Activated CD8-positive, alpha-beta T cell treated with anti-CD3 and anti-CD28 coated beads for 36 hours (primary cell): Measurements from ENCODE around the gene CENPB. TPM values are rescaled to one million over a fixed set of nuclear protein-coding genes. Genes with fewer than 3 reads are reported as not detected.

ENCODE experiments used
- ATAC-seq: fragments of 200-7000 bp; cut with Tn5 transposase; one replicate; pipeline ENCODE4 v1.10.0; 2021; ENCODE audit warnings: mild to moderate bottlenecking, moderate library complexity
- CTCF ChIA-PET: fragments of 350-600 bp; sonication (Branson Sonifier 250); formaldehyde crosslinking; loops from one replicate; lab custom pipeline; 2021; ENCODE audit warnings: antibody characterized with exemption; lab: Charles Lee
- POLR2A ChIA-PET: fragments of 350-600 bp; sonication (Branson Sonifier 250); formaldehyde crosslinking; loops from one replicate; lab custom pipeline; 2021; ENCODE audit warnings: antibody characterized with exemption; lab: Charles Lee
- DNase-seq: peaks from one replicate; pipeline ENCODE4 v3.0.0-alpha.2; 2020
- H3K27ac Mint-ChIP-seq: one replicate; pipeline ENCODE4 v1.8.0; 2021; ENCODE audit warnings: mild to moderate bottlenecking, mixed read lengths
- H3K27me3 Mint-ChIP-seq: one replicate; pipeline ENCODE4 v1.8.0; 2021; ENCODE audit warnings: mixed read lengths
- H3K36me3 Mint-ChIP-seq: one replicate; pipeline ENCODE4 v1.8.0; 2021; ENCODE audit warnings: low read depth, mixed read lengths
- H3K4me1 Mint-ChIP-seq: one replicate; pipeline ENCODE4 v1.8.0; 2021; ENCODE audit warnings: low read depth, mixed read lengths
- H3K4me3 Mint-ChIP-seq: one replicate; pipeline ENCODE4 v1.8.0; 2021; ENCODE audit warnings: mild to moderate bottlenecking, moderate library complexity, mixed read lengths
- H3K9me3 Mint-ChIP-seq: one replicate; pipeline ENCODE4 v1.8.0; 2021; ENCODE audit warnings: mixed read lengths
- intact Hi-C: fragments of 100-400 bp; cut with micrococcal nuclease; formaldehyde crosslinking; loops from one replicate; pipeline ENCODE4 v1.10.0; 2022
- total RNA-seq, 2 experiments: library from RNA; stranded (reverse); gene quantifications; one replicate each; pipeline ENCODE4 v1.2.3, GENCODE V29; 2021
- TF ChIP-seq, protein P1 (sequence below): fragments of 200-600 bp; IDR thresholded peaks from one replicate; pipeline ENCODE4 v1.8.0; 2022; ENCODE audit warnings: antibody characterized with exemption, mild to moderate bottlenecking

The CENPB gene
- total RNA-seq, 2 experiments from 2014 or later: 35.0 to 35.4 TPM

DNA sequence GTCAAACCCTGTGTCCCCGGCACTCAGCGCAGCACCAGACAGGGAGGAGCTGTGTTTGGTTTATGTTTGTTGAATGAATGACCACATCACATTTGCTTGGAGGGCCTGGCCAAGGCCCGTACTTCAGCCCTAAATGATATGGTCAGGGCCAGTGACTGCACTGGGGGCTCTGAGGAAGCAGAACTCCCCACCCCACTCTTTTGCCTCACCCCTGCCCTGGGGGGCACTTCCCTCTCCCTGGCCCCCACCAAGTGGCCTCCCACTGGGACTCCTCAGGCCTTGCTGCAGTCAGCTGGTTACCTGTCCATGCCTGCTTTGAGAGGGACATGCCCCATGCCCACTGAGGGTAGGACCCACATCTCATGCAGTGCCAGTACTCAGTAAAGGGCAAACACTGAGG, 21.9 kb downstream of the CENPB start:
- intact Hi-C loops: no loop called here
- ATAC-seq (no peak), DNase-seq (no peak)
- no peaks in the 10 kb centered on the region for H3K27me3 Mint-ChIP-seq
- ChIA-PET CTCF (interaction anchor here (0.6 to 1.9 kb wide), 4 partner anchors 12 to 88 kb away, joined by 3 to 5 read pairs (median 4); no protein-coding TSS in a partner anchor), POLR2A (interaction anchor here (0.7 to 1.2 kb wide), 4 partner anchors 10 to 22 kb away, joined by 3 to 6 read pairs (median 3); partner anchors contain the start of gene CENPB)
- no peaks in the 10 kb centered on the region for H3K9me3 Mint-ChIP-seq
- no peaks in the 10 kb centered on the region for H3K36me3 Mint-ChIP-seq
- no peak overlapping the region for H3K4me3 Mint-ChIP-seq
- TF ChIP-seq, protein P1, sequence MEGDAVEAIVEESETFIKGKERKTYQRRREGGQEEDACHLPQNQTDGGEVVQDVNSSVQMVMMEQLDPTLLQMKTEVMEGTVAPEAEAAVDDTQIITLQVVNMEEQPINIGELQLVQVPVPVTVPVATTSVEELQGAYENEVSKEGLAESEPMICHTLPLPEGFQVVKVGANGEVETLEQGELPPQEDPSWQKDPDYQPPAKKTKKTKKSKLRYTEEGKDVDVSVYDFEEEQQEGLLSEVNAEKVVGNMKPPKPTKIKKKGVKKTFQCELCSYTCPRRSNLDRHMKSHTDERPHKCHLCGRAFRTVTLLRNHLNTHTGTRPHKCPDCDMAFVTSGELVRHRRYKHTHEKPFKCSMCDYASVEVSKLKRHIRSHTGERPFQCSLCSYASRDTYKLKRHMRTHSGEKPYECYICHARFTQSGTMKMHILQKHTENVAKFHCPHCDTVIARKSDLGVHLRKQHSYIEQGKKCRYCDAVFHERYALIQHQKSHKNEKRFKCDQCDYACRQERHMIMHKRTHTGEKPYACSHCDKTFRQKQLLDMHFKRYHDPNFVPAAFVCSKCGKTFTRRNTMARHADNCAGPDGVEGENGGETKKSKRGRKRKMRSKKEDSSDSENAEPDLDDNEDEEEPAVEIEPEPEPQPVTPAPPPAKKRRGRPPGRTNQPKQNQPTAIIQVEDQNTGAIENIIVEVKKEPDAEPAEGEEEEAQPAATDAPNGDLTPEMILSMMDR: no peak
- peaks cover 24% of the 10 kb centered on the region for H3K4me1 Mint-ChIP-seq
- no peak overlapping the region for H3K27ac Mint-ChIP-seq

DNA sequence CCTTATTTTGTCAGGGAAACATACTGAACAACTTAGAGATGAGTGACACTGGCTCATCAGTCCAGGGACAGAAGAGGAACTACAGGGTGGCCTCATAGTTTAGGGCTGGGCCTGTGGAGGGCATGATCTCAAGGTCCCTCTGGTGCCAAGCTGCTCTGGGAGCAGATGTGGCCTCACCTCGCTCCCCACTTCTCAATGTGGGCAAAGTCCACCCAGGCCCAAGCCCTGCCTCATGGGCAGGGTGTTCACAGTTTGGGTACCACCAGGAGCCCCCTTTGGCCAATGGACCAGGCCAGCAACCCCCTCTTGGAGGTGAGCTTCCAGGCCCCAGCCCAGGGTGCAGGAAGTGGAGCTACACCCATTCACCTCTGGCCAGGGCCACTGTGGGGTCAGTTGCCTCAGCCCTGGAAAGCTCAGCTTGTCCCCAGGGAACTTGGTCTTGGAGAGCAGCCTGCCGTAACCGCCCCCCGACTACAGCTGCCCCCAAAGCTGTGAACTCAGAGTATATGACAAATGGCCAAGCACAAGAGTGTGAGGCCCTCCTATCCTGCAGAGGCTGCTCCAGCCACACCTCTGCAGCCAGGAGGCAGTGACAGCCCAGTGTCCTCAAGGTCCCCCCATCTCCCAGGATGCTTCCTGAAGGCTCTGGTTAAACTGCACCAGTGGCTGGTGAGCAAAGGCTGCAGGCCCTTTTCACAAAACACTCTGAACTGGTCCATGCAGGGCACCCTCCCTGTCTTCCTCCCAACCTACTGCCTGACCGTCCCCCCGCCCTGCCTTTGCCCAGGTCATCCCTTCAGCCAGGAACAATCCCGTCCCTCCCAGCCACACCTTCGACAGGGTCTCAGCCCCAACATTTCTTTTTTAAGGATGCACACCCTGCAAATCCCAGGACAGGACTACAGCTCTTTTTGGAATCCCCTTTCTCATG, 22.6 kb downstream of the CENPB start:
- H3K9me3 Mint-ChIP-seq: no peaks in the 10 kb centered on the region
- ATAC-seq: no peak
- H3K27ac Mint-ChIP-seq: no peak overlapping the region
- ChIA-PET POLR2A (interaction anchor here (0.8 to 1.1 kb wide), 2 partner anchors 9 to 13 kb away, joined by 3 to 6 read pairs; no protein-coding TSS in a partner anchor), CTCF (interaction anchor here (1.6 to 1.8 kb wide), 2 partner anchors 11 to 88 kb away, joined by 3 to 5 read pairs; no protein-coding TSS in a partner anchor)
- TF ChIP-seq, protein P1: no peak
- intact Hi-C loops: no loop called here
- H3K36me3 Mint-ChIP-seq: no peaks in the 10 kb centered on the region
- H3K4me1 Mint-ChIP-seq: peaks cover 20% of the 10 kb centered on the region
- H3K27me3 Mint-ChIP-seq: no peaks in the 10 kb centered on the region
- DNase-seq: no peak
- no peak overlapping the region for H3K4me3 Mint-ChIP-seq

DNA sequence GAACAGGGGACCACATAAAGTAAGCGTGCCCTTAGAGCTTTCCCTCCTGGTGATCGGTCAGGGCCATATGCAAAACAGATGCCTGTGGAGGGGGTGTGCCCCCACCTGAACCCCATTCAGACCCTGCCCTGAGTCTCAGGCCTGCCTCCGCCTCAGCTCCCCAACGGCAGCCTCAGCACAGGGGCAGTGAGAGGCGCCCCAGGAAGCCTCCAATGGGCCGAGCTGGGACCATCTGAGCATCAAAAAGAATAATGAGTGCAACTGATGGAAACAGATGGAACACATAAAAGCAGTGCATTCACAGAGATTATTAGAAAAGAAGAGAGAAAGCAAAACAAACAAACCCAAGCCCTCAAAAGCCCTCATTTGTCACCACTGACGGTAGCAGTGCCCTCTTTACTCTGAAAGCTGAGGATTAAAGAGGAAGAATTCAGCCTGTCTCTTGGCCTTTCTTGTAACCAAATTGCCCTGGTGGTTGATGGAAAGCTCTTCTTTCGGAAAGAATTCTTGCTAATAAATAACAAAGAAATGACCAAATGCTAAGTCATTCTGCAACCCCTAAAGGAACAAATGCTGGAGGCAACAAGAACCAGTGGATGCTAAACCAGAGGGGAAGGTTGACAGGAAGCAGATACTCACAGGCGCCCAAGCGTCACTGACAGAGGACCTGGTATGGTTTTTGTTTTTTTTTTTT, 25.7 kb downstream of the CENPB start:
- no peaks in the 10 kb centered on the region for H3K9me3 Mint-ChIP-seq
- H3K4me3 Mint-ChIP-seq: no peak overlapping the region
- intact Hi-C loops: no loop called here
- H3K4me1 Mint-ChIP-seq: peaks cover 1% of the 10 kb centered on the region
- TF ChIP-seq, protein P1: no peak
- no peak overlapping the region for H3K27ac Mint-ChIP-seq
- POLR2A ChIA-PET: interaction anchor here (1.9 kb wide), 1 partner anchor 60 kb away, joined by 5 read pairs; the partner anchor contains the start of gene AP5S1
- no peak for ATAC-seq
- no peaks in the 10 kb centered on the region for H3K27me3 Mint-ChIP-seq
- peaks cover 12% of the 10 kb centered on the region for H3K36me3 Mint-ChIP-seq
- CTCF ChIA-PET: interaction anchor here (0.9 kb wide), 1 partner anchor 8 kb away, joined by 3 read pairs; no protein-coding TSS in a partner anchor
- DNase-seq: no peak

DNA sequence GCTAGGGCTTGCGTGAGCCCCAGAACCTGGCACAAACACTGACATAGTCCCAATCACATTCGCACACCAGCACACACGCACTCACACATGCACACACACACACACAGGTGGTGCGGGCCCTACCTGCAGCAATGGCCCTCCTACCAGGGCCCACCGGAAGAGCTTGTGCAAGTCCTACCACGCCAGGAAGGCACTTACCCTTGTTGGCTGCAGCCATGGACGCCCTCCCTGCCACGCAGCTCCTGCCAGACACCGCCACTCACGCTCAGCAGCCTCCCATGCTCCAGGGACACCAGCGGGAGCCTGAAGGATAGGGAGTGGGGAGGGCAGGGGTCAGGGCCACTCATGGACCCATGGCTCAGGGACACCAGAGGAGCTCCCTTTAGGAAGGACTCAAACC, 26.7 kb downstream of the CENPB start:
- ATAC-seq (no peak), DNase-seq (no peak)
- Mint-ChIP-seq H3K4me1 (no peaks in the 10 kb centered on the region), H3K27ac (no peak overlapping the region), H3K36me3 (peaks cover 12% of the 10 kb centered on the region), H3K9me3 (no peaks in the 10 kb centered on the region), H3K27me3 (no peaks in the 10 kb centered on the region), H3K4me3 (no peak overlapping the region)
- ChIA-PET POLR2A (interaction anchor here (1.9 kb wide), 1 partner anchor 61 kb away, joined by 5 read pairs; the partner anchor contains the start of gene AP5S1), CTCF (interaction anchor here (0.9 kb wide), 1 partner anchor 9 kb away, joined by 3 read pairs; no protein-coding TSS in a partner anchor)
- intact Hi-C loops: no loop called here
- TF ChIP-seq, protein P1: no peak
